GM18519 (cell line): ENCODE measurements around the gene TCF4.

Experiments used
- ATAC-seq: cut with Tn5 transposase; IDR thresholded peaks from one replicate; pipeline ENCODE4 v1.9.1; 2021; ENCODE audit warnings: mild to moderate bottlenecking, moderate library complexity; ENCODE audit not compliant: unreplicated experiment, low FRiP score

The TCF4 gene

GRCh38 chr18:55228191-55228590 lies 359.8 kb downstream of the TCF4 start:
- no peak for ATAC-seq

- no peak for ATAC-seq
Measured at GRCh38 chr18:55227771-55228170, 360.2 kb downstream of the TCF4 start.

- ATAC-seq = no peak
Measured at GRCh38 chr18:55226044-55226443, 361.9 kb downstream of the TCF4 start.

GRCh38 chr18:55224086-55224625 lies 363.8 kb downstream of the TCF4 start:
- ATAC-seq = no peak

- ATAC-seq = no peak
Measured at GRCh38 chr18:55221622-55222021, 366.4 kb downstream of the TCF4 start.

GRCh38 chr18:55220523-55220922 lies 367.5 kb downstream of the TCF4 start:
- ATAC-seq = peak; percentile 72

- no peak for ATAC-seq
Measured at GRCh38 chr18:55219823-55220222, 368.2 kb downstream of the TCF4 start.

- no peak for ATAC-seq
Measured at GRCh38 chr18:55219059-55219458, 368.9 kb downstream of the TCF4 start.

GRCh38 chr18:55214969-55215368 lies 373.0 kb downstream of the TCF4 start:
- ATAC-seq = no peak

GRCh38 chr18:55214534-55214933 lies 373.5 kb downstream of the TCF4 start:
- ATAC-seq = no peak

GRCh38 chr18:55213586-55213985 lies 374.4 kb downstream of the TCF4 start:
- ATAC-seq = no peak

GRCh38 chr18:55206927-55207326 lies 381.1 kb downstream of the TCF4 start:
- no peak for ATAC-seq

- ATAC-seq = no peak
Measured at GRCh38 chr18:55202232-55202917, 385.6 kb downstream of the TCF4 start.

- no peak for ATAC-seq
Measured at GRCh38 chr18:55199291-55199963, 388.6 kb downstream of the TCF4 start.

GRCh38 chr18:55195863-55196262 lies 392.1 kb downstream of the TCF4 start:
- no peak for ATAC-seq

- no peak for ATAC-seq
Measured at GRCh38 chr18:55189972-55190371, 398.0 kb downstream of the TCF4 start.

- no peak for ATAC-seq
Measured at GRCh38 chr18:55186588-55186987, 401.4 kb downstream of the TCF4 start.

GRCh38 chr18:55185391-55185790 lies 402.6 kb downstream of the TCF4 start:
- ATAC-seq = no peak

GRCh38 chr18:55179835-55180234 lies 408.2 kb downstream of the TCF4 start:
- no peak for ATAC-seq

- no peak for ATAC-seq
Measured at GRCh38 chr18:55179425-55179824, 408.6 kb downstream of the TCF4 start.

- ATAC-seq = no peak
Measured at GRCh38 chr18:55173291-55173690, 414.7 kb downstream of the TCF4 start.
